ENCODE measurements around the gene ENDOD1. TPM values are rescaled to one million over a fixed set of nuclear protein-coding genes. Genes with fewer than 3 reads are reported as not detected.

The ENDOD1 gene
- total RNA-seq, 1 experiment from 2014 or later = 3.3 TPM

DNA sequence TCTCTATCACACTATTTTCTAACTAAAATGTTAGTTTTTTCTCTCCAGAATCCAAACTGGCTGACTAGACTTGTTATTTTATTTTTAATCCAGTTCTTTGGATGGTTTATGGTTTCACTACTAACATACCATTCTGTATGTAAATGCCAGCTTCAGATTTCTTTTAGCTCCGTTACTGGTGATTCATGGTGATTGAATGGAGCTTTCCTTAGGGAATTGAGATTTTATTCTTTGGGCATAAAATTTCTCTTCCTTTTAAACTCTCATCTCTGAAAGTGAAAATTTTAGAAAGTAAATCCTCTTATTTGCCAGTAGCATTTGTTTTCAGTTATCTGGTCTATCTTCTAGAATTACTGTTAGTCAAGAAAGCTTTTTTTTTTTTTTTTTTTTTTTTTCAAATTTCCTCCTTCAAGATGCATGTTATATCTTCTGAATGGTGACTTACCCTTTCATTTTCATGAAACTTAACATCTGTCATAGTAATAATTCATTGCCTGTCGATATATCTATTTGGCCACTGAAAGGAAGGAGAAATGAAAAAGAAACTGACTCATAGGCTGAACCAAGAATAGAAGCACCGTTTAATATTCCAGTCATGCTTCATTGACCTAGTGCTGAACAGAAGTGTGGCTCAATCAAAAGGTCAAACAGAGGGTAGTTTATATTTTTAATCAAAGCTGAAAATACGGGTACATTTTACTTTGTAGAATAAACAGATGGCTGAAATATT is 6.4 kb downstream of the ENDOD1 start:
- Mint-ChIP-seq H3K4me3 (no peak overlapping the region), H3K27ac (no peak overlapping the region), H3K9me3 (no peaks in the 10 kb centered on the region), H3K27me3 (ENCODE audit: low read depth) (peaks cover 19% of the 10 kb centered on the region), H3K36me3 (no peaks in the 10 kb centered on the region), H3K4me1 (peaks cover 26% of the 10 kb centered on the region)
- POLR2A ChIA-PET = no interaction called here
- no peak for TF ChIP-seq ZNF232 (CRISPR knock-in tag; IDR thresholded peaks at IDR 0.05)
- no peak for TF ChIP-seq CREM (CRISPR knock-in tag; IDR thresholded peaks at IDR 0.05)
- TF ChIP-seq FOXK1 (CRISPR knock-in tag; IDR thresholded peaks at IDR 0.05) = no peak
- no peak for TF ChIP-seq ZNF263 (CRISPR knock-in tag; IDR thresholded peaks at IDR 0.05; ENCODE audit: low read depth)
- TF ChIP-seq ZNF425 (CRISPR knock-in tag; conservative IDR thresholded peaks at IDR 0.05) = no peak
- TF ChIP-seq, protein P1, sequence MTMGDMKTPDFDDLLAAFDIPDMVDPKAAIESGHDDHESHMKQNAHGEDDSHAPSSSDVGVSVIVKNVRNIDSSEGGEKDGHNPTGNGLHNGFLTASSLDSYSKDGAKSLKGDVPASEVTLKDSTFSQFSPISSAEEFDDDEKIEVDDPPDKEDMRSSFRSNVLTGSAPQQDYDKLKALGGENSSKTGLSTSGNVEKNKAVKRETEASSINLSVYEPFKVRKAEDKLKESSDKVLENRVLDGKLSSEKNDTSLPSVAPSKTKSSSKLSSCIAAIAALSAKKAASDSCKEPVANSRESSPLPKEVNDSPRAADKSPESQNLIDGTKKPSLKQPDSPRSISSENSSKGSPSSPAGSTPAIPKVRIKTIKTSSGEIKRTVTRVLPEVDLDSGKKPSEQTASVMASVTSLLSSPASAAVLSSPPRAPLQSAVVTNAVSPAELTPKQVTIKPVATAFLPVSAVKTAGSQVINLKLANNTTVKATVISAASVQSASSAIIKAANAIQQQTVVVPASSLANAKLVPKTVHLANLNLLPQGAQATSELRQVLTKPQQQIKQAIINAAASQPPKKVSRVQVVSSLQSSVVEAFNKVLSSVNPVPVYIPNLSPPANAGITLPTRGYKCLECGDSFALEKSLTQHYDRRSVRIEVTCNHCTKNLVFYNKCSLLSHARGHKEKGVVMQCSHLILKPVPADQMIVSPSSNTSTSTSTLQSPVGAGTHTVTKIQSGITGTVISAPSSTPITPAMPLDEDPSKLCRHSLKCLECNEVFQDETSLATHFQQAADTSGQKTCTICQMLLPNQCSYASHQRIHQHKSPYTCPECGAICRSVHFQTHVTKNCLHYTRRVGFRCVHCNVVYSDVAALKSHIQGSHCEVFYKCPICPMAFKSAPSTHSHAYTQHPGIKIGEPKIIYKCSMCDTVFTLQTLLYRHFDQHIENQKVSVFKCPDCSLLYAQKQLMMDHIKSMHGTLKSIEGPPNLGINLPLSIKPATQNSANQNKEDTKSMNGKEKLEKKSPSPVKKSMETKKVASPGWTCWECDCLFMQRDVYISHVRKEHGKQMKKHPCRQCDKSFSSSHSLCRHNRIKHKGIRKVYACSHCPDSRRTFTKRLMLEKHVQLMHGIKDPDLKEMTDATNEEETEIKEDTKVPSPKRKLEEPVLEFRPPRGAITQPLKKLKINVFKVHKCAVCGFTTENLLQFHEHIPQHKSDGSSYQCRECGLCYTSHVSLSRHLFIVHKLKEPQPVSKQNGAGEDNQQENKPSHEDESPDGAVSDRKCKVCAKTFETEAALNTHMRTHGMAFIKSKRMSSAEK (CRISPR knock-in tag; IDR thresholded peaks at IDR 0.05; ENCODE audit: borderline replicate concordance) = no peak
- TF ChIP-seq MYBL2 (CRISPR knock-in tag; IDR thresholded peaks at IDR 0.05) = no peak
- TF ChIP-seq ZBTB21 (CRISPR knock-in tag; IDR thresholded peaks at IDR 0.05; ENCODE audit: borderline replicate concordance) = no peak
- TF ChIP-seq ZNF219 (CRISPR knock-in tag; IDR thresholded peaks at IDR 0.05; ENCODE audit: borderline replicate concordance) = no peak
- TF ChIP-seq, protein P2, sequence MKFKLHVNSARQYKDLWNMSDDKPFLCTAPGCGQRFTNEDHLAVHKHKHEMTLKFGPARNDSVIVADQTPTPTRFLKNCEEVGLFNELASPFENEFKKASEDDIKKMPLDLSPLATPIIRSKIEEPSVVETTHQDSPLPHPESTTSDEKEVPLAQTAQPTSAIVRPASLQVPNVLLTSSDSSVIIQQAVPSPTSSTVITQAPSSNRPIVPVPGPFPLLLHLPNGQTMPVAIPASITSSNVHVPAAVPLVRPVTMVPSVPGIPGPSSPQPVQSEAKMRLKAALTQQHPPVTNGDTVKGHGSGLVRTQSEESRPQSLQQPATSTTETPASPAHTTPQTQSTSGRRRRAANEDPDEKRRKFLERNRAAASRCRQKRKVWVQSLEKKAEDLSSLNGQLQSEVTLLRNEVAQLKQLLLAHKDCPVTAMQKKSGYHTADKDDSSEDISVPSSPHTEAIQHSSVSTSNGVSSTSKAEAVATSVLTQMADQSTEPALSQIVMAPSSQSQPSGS (CRISPR knock-in tag; IDR thresholded peaks at IDR 0.05; ENCODE audit: borderline replicate concordance, low read depth) = no peak
- TF ChIP-seq, protein P3, sequence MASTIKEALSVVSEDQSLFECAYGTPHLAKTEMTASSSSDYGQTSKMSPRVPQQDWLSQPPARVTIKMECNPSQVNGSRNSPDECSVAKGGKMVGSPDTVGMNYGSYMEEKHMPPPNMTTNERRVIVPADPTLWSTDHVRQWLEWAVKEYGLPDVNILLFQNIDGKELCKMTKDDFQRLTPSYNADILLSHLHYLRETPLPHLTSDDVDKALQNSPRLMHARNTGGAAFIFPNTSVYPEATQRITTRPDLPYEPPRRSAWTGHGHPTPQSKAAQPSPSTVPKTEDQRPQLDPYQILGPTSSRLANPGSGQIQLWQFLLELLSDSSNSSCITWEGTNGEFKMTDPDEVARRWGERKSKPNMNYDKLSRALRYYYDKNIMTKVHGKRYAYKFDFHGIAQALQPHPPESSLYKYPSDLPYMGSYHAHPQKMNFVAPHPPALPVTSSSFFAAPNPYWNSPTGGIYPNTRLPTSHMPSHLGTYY (CRISPR knock-in tag; IDR thresholded peaks at IDR 0.05) = no peak
- TF ChIP-seq, protein P4, sequence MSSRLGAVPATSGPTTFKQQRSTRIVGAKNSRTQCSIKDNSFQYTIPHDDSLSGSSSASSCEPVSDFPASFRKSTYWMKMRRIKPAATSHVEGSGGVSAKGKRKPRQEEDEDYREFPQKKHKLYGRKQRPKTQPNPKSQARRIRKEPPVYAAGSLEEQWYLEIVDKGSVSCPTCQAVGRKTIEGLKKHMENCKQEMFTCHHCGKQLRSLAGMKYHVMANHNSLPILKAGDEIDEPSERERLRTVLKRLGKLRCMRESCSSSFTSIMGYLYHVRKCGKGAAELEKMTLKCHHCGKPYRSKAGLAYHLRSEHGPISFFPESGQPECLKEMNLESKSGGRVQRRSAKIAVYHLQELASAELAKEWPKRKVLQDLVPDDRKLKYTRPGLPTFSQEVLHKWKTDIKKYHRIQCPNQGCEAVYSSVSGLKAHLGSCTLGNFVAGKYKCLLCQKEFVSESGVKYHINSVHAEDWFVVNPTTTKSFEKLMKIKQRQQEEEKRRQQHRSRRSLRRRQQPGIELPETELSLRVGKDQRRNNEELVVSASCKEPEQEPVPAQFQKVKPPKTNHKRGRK (CRISPR knock-in tag; IDR thresholded peaks at IDR 0.05; ENCODE audit: borderline replicate concordance) = no peak
- no peak for TF ChIP-seq ZSCAN18 (CRISPR knock-in tag; IDR thresholded peaks at IDR 0.05)
- TF ChIP-seq, protein P5, sequence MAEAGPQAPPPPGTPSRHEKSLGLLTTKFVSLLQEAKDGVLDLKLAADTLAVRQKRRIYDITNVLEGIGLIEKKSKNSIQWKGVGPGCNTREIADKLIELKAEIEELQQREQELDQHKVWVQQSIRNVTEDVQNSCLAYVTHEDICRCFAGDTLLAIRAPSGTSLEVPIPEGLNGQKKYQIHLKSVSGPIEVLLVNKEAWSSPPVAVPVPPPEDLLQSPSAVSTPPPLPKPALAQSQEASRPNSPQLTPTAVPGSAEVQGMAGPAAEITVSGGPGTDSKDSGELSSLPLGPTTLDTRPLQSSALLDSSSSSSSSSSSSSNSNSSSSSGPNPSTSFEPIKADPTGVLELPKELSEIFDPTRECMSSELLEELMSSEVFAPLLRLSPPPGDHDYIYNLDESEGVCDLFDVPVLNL (CRISPR knock-in tag; IDR thresholded peaks at IDR 0.05; ENCODE audit: borderline replicate concordance, low read depth) = no peak
- TF ChIP-seq HMGXB4 (CRISPR knock-in tag; IDR thresholded peaks at IDR 0.05) = no peak
- no peak for TF ChIP-seq CDX4 (CRISPR knock-in tag; IDR thresholded peaks at IDR 0.05; ENCODE audit: borderline replicate concordance)
- no peak for TF ChIP-seq SP1 (CRISPR knock-in tag; conservative IDR thresholded peaks at IDR 0.05)
- TF ChIP-seq ZMAT4 (CRISPR knock-in tag; IDR thresholded peaks at IDR 0.05) = no peak
- no peak for TF ChIP-seq ESRRA (CRISPR knock-in tag; IDR thresholded peaks at IDR 0.05; ENCODE audit: borderline replicate concordance)
- CTCF ChIA-PET = no interaction called here
- no peak for DNase-seq (ENCODE audit: low spot score)
- ATAC-seq = no peak

Data from WTC11 (cell line).